Trophoblast cell (in vitro differentiated cells and primary cell): Measurements from ENCODE around the gene SLC19A1.

Experiments
- DNase-seq, 2 donors: peaks; one replicate each; pipeline ENCODE4 v3.0.0-alpha.2; 2016
- H2AFZ ChIP-seq: 2 replicates; pipeline ENCODE4 v1.6.1; 2013; ENCODE audit warnings: low read length, moderate library complexity, mild to moderate bottlenecking; ENCODE audit not compliant: insufficient read depth, poor library complexity
- H2AK5ac ChIP-seq: 2 replicates; pipeline ENCODE4 v1.6.1; 2013; ENCODE audit warnings: mild to moderate bottlenecking, low read length
- H2BK120ac ChIP-seq: 2 replicates; pipeline ENCODE4 v1.6.1; 2013; ENCODE audit warnings: low read length, mild to moderate bottlenecking, moderate library complexity; ENCODE audit not compliant: insufficient read depth, poor library complexity
- H2BK12ac ChIP-seq: 2 replicates; pipeline ENCODE4 v1.6.1; 2013; ENCODE audit warnings: mild to moderate bottlenecking, low read length, moderate library complexity
- H2BK5ac ChIP-seq: 2 replicates; pipeline ENCODE4 v1.6.1; 2013; ENCODE audit warnings: low read length, low read depth, moderate library complexity, mild to moderate bottlenecking; ENCODE audit not compliant: poor library complexity
- H3K14ac ChIP-seq: 2 replicates; pipeline ENCODE4 v1.6.1; 2013; ENCODE audit warnings: mild to moderate bottlenecking, low read length
- H3K18ac ChIP-seq: 2 replicates; pipeline ENCODE4 v1.6.1; 2013; ENCODE audit warnings: mild to moderate bottlenecking, low read length
- H3K23ac ChIP-seq: 2 replicates; pipeline ENCODE4 v1.6.1; 2013; ENCODE audit warnings: low read length
- H3K27ac ChIP-seq: 2 replicates; pipeline ENCODE4 v1.5.1; 2013; ENCODE audit warnings: low read depth, mild to moderate bottlenecking, inconsistent platforms, low read length, moderate library complexity
- H3K27me3 ChIP-seq: 2 replicates; pipeline ENCODE4 v1.6.1; 2013; ENCODE audit warnings: inconsistent platforms, mild to moderate bottlenecking, low read length, moderate library complexity; ENCODE audit not compliant: insufficient read depth
- H3K36me3 ChIP-seq, 2 experiments: 1 replicate in 1 of 2; 2 replicates in 1 of 2; pipeline ENCODE4 v1.6.1; 2013; ENCODE audit warnings: low read length in 2 of 2, mild to moderate bottlenecking in 2 of 2, moderate library complexity in 1 of 2; ENCODE audit not compliant: insufficient read depth in 2 of 2, control insufficient read depth in 1 of 2
- H3K4ac ChIP-seq: 2 replicates; pipeline ENCODE4 v1.6.1; 2013; ENCODE audit warnings: low read depth, mild to moderate bottlenecking, low read length, moderate library complexity
- H3K4me1 ChIP-seq, 2 experiments: 1 replicate in 1 of 2; 2 replicates in 1 of 2; pipeline ENCODE4 v1.6.1; 2013; ENCODE audit warnings: low read length in 2 of 2, mild to moderate bottlenecking in 2 of 2, moderate library complexity in 1 of 2; ENCODE audit not compliant: insufficient read depth in 2 of 2, control insufficient read depth in 1 of 2
- H3K4me2 ChIP-seq: 2 replicates; pipeline ENCODE4 v1.6.1; 2013; ENCODE audit warnings: inconsistent platforms, mild to moderate bottlenecking, low read length, moderate library complexity
- H3K4me3 ChIP-seq: 2 replicates; pipeline ENCODE4 v1.5.1; 2013; ENCODE audit warnings: mild to moderate bottlenecking, low read depth, low read length, inconsistent platforms
- H3K79me1 ChIP-seq: one replicate; pipeline ENCODE4 v1.6.1; 2013; ENCODE audit warnings: low read length
- H3K79me2 ChIP-seq: 2 replicates; pipeline ENCODE4 v1.6.1; 2013; ENCODE audit warnings: low read length, mild to moderate bottlenecking; ENCODE audit not compliant: control insufficient read depth, insufficient read depth, poor library complexity
- H3K9ac ChIP-seq: 2 replicates; pipeline ENCODE4 v1.6.1; 2013; ENCODE audit warnings: mild to moderate bottlenecking, low read length
- H3K9me3 ChIP-seq: 2 replicates; pipeline ENCODE4 v1.6.1; 2013; ENCODE audit warnings: low read depth, mild to moderate bottlenecking, control low read depth, inconsistent platforms, low read length; ENCODE audit not compliant: insufficient read depth
- H4K12ac ChIP-seq: 2 replicates; pipeline ENCODE4 v1.6.1; 2013; ENCODE audit warnings: low read depth, mild to moderate bottlenecking, low read length, moderate library complexity
- H4K8ac ChIP-seq: 2 replicates; pipeline ENCODE4 v1.6.1; 2013; ENCODE audit warnings: low read depth, mild to moderate bottlenecking, low read length, moderate library complexity
- H4K91ac ChIP-seq: one replicate; pipeline ENCODE4 v1.6.1; 2013; ENCODE audit warnings: low read depth, mild to moderate bottlenecking, low read length, moderate library complexity
- WGBS: extraction: QIAGEN DNeasy Blood & Tissue Kit; methylation state at CpG from one replicate; pipeline ENCODE4 v1.1.7; 2013; ENCODE audit warnings: missing lambda C conversion rate; ENCODE audit not compliant: insufficient read length, insufficient coverage; ENCODE audit errors: extremely low coverage; 5-methylcytosine and 5-hydroxymethylcytosine counted together

Gene SLC19A1

DNA sequence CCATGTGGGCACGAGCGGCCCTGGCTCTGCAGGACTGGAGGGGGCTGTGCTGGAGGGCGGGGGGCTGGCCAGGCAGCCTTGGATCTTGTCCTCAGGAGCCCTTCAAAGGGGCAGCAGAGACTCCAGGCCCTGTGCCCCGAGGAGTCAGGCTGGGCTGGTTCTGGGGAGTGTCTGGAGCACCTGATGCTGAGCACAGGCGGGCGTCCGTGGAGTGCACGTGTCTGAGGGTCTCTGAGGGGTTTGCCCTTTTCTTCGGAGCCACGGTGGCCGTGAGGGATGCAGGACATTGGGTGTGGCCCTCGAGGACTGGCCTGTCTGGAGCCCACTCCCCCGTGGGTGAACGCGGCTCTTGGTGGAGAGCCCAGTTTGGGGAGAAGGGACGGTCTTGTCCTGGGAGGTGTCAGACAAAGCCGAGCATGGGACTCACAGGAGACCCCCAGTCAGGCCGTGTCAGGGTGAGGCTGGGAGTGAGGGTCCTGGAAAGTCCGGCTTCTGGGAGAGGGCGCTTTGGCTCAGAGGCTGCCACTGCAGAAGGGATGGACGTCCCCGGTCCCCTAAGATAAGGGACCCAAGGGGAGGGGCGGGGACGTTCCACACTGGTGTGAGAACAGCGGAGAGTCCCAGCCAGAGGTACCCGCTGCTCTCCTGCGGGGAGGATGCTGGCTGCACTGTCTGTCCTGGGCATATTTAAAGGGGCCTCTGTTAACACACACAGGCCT, 76.5 kb downstream of the SLC19A1 start:
- Histone ChIP-seq H2BK5ac (no peak overlapping the region), H2BK120ac (no peak overlapping the region), H3K27me3 (no peaks in the 10 kb centered on the region), H3K23ac (no peak overlapping the region), H3K4me3 (no peak overlapping the region), H3K27ac (no peak overlapping the region), H3K18ac (no peak overlapping the region), H3K36me3 (peaks cover 28 to 43% of the 10 kb centered on the region in 2 experiments), H2BK12ac (no peak overlapping the region), H2AK5ac (no peak overlapping the region), H3K9me3 (peaks cover 10% of the 10 kb centered on the region), H4K91ac (no peak overlapping the region), H3K4ac (no peak overlapping the region), H3K79me2 (peaks cover under 1% of the 10 kb centered on the region), H3K4me2 (no peak overlapping the region), H3K4me1 (peaks cover 7 to 9% of the 10 kb centered on the region in 2 experiments), H3K9ac (no peak overlapping the region), H3K14ac (no peak overlapping the region), H4K12ac (no peak overlapping the region), H3K79me1 (no peaks in the 10 kb centered on the region), H2AFZ (no peak overlapping the region), H4K8ac (no peak overlapping the region)
- no CpG with 5 or more reads among the region's 27 CpGs for whole genome bisulfite sequencing
- no peak for DNase-seq

DNA sequence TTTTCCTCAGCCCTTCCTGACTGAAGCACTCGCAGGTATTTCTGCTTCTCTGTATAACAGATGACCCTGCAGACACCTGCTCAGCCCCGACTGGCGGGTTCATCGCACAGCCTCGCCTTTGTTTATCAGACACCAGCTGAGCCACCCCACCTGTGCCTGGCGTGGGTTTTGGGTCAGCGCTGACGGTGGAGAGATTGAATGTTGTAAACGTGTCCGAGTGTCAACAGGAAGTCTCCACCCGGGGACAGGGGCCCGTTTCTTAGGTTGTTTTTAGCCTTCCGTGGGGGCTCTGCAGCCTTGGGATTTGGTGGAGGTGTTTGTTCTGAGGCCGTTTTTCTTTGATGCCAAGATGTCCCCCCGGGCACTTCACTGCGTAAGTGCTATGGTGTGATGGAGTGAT, 77.1 kb downstream of the SLC19A1 start:
- no peak overlapping the region for H2BK12ac ChIP-seq
- peaks cover 7 to 10% of the 10 kb centered on the region in 2 experiments for H3K4me1 ChIP-seq
- H3K4ac ChIP-seq: no peak overlapping the region
- no peaks in the 10 kb centered on the region for H3K79me2 ChIP-seq
- H2AFZ ChIP-seq: no peak overlapping the region
- H2BK5ac ChIP-seq: no peak overlapping the region
- no peak overlapping the region for H4K12ac ChIP-seq
- H3K14ac ChIP-seq: no peak overlapping the region
- H3K4me3 ChIP-seq: no peak overlapping the region
- H4K91ac ChIP-seq: no peak overlapping the region
- no peak overlapping the region for H2AK5ac ChIP-seq
- no peak overlapping the region for H3K4me2 ChIP-seq
- H3K9ac ChIP-seq: no peak overlapping the region
- no peaks in the 10 kb centered on the region for H3K27me3 ChIP-seq
- peaks cover 11% of the 10 kb centered on the region for H3K9me3 ChIP-seq
- no peak overlapping the region for H4K8ac ChIP-seq
- H3K23ac ChIP-seq: no peak overlapping the region
- no CpG with 5 or more reads among the region's 16 CpGs for whole genome bisulfite sequencing
- no peak for DNase-seq
- no peak overlapping the region for H3K18ac ChIP-seq
- H3K27ac ChIP-seq: no peak overlapping the region
- no peaks in the 10 kb centered on the region for H3K79me1 ChIP-seq
- no peak overlapping the region for H2BK120ac ChIP-seq
- H3K36me3 ChIP-seq: peaks cover 31 to 45% of the 10 kb centered on the region in 2 experiments

DNA sequence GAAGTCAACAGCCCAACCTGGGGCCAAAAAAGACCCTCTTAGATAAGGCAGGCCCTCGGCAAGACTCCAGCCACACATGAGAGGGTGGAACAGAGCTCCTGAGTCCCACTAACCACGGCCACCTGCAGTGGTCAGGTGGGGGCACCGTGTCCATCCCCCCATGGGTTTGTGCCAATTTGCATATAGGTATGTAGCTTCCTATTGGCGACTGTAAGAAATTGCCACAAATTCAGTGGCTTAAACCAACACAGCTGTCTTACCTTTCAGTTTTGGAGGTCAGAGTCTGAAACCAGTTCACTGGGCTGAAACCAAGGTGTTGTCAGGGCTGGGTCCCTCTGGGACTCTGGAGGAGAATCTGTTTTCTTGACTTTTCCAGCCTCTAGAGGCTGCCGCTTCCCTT, 77.9 kb downstream of the SLC19A1 start:
- no peak overlapping the region for H3K9ac ChIP-seq
- no peak overlapping the region for H4K12ac ChIP-seq
- H3K4me2 ChIP-seq: no peak overlapping the region
- no peaks in the 10 kb centered on the region for H3K79me1 ChIP-seq
- no peak overlapping the region for H3K4me3 ChIP-seq
- no peak overlapping the region for H2BK5ac ChIP-seq
- H3K27me3 ChIP-seq: no peaks in the 10 kb centered on the region
- H3K14ac ChIP-seq: no peak overlapping the region
- peaks cover 33 to 47% of the 10 kb centered on the region in 2 experiments for H3K36me3 ChIP-seq
- H2AFZ ChIP-seq: no peak overlapping the region
- no peak overlapping the region for H2BK120ac ChIP-seq
- H3K9me3 ChIP-seq: peaks cover 15% of the 10 kb centered on the region
- H3K4ac ChIP-seq: no peak overlapping the region
- H3K27ac ChIP-seq: no peak overlapping the region
- no peak overlapping the region for H4K8ac ChIP-seq
- H3K79me2 ChIP-seq: no peaks in the 10 kb centered on the region
- WGBS: no CpG with 5 or more reads among the region's 5 CpGs
- no peak overlapping the region for H2AK5ac ChIP-seq
- H3K18ac ChIP-seq: no peak overlapping the region
- no peak overlapping the region for H2BK12ac ChIP-seq
- no peak for DNase-seq
- H3K4me1 ChIP-seq: peaks cover 4 to 8% of the 10 kb centered on the region in 2 experiments
- H3K23ac ChIP-seq: no peak overlapping the region
- no peak overlapping the region for H4K91ac ChIP-seq

DNA sequence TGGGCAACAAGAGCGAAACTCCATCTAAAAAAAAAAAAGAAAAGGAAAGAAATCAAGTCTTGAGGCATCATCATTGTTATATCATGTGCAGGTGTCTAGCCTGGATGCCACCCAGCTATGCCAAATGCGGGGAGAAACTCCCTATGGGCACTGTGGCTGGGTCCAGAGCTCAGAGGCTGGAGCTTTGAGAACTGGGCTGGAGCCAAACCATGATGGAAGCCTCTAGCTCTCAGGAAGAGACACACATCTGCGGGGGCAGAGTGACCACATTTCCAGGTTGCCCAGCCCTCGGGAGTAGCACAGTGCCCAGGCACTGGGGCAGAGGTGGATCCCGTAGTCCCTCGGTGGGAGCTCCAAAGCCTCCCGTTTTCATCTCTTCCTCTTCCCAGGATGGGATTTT, 78.4 kb downstream of the SLC19A1 start:
- Histone ChIP-seq H3K27ac (no peak overlapping the region), H3K23ac (no peak overlapping the region), H3K4me1 (peaks cover 2 to 4% of the 10 kb centered on the region in 2 experiments), H3K27me3 (no peaks in the 10 kb centered on the region), H2BK5ac (no peak overlapping the region), H3K36me3 (peaks cover 29 to 43% of the 10 kb centered on the region in 2 experiments), H3K9me3 (peaks cover 15% of the 10 kb centered on the region), H2BK12ac (no peak overlapping the region), H3K4ac (no peak overlapping the region), H4K12ac (no peak overlapping the region), H3K79me2 (no peaks in the 10 kb centered on the region), H2AFZ (no peak overlapping the region), H3K14ac (no peak overlapping the region), H3K4me3 (no peak overlapping the region), H3K79me1 (no peaks in the 10 kb centered on the region), H4K8ac (no peak overlapping the region), H3K4me2 (no peak overlapping the region), H2AK5ac (no peak overlapping the region), H3K18ac (no peak overlapping the region), H2BK120ac (no peak overlapping the region), H3K9ac (no peak overlapping the region), H4K91ac (no peak overlapping the region)
- WGBS: no CpG with 5 or more reads among the region's 7 CpGs
- DNase-seq: no peak
